Liver (tissue), 3 donors: ENCODE data around the gene ZNF423.

Experiments
- FOXA1 ChIP-seq: IDR thresholded peaks from 2 replicates; pipeline ENCODE4 v1.6.1; 2016; ENCODE audit warnings: antibody characterized with exemption
- FOXA2 ChIP-seq: IDR thresholded peaks from 2 replicates; pipeline ENCODE4 v1.6.1; 2016; ENCODE audit warnings: antibody characterized with exemption
- GABPA ChIP-seq, 2 donors: IDR thresholded peaks in 1 of 2; conservative IDR thresholded peaks in 1 of 2; 2 replicates each; pipeline ENCODE4 v1.6.1; 2016; ENCODE audit warnings: antibody characterized with exemption in 2 of 2, mild to moderate bottlenecking in 1 of 2, moderate library complexity in 1 of 2
- TAF1 ChIP-seq: conservative IDR thresholded peaks from 2 replicates; pipeline ENCODE4 v1.6.1; 2016; ENCODE audit warnings: antibody characterized with exemption, mild to moderate bottlenecking
- TF ChIP-seq, protein P1 (sequence below): fragments of 150-350 bp; IDR thresholded peaks from 2 replicates; pipeline ENCODE4 v1.5.1; 2017; ENCODE audit warnings: improper control_type of control experiment, low read depth, low read length; ENCODE audit not compliant: missing input control
- TF ChIP-seq, protein P2 (sequence below): IDR thresholded peaks from 2 replicates; pipeline ENCODE4 v1.6.1; 2016; ENCODE audit warnings: antibody characterized with exemption, mild to moderate bottlenecking
- donor health status: healthy.
- donor health status: healthy.

DNA sequence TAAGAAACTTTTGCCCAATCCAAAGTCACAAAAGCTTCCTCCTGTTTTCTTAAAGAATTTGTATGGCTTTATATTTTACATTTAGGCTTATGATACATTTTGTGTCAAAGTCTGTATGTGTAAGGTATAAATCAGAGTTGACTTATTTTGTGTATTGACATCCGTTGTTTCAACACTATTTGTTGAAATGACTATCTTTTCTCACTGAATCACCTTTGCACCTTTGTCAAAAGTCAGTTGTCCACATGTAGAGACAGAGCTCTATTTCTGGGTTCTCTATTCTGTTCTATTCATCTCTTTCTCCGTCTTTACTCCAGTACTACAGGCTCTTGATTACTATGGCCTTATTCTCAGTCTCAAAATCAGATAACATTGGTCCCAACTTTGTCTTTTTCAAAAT, 409.1 kb downstream of the ZNF423 start:
- TF ChIP-seq, protein P1, sequence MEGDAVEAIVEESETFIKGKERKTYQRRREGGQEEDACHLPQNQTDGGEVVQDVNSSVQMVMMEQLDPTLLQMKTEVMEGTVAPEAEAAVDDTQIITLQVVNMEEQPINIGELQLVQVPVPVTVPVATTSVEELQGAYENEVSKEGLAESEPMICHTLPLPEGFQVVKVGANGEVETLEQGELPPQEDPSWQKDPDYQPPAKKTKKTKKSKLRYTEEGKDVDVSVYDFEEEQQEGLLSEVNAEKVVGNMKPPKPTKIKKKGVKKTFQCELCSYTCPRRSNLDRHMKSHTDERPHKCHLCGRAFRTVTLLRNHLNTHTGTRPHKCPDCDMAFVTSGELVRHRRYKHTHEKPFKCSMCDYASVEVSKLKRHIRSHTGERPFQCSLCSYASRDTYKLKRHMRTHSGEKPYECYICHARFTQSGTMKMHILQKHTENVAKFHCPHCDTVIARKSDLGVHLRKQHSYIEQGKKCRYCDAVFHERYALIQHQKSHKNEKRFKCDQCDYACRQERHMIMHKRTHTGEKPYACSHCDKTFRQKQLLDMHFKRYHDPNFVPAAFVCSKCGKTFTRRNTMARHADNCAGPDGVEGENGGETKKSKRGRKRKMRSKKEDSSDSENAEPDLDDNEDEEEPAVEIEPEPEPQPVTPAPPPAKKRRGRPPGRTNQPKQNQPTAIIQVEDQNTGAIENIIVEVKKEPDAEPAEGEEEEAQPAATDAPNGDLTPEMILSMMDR = no peak
- TF ChIP-seq TAF1 = no peak
- TF ChIP-seq FOXA2 = peak; percentile 71
- TF ChIP-seq, protein P2, sequence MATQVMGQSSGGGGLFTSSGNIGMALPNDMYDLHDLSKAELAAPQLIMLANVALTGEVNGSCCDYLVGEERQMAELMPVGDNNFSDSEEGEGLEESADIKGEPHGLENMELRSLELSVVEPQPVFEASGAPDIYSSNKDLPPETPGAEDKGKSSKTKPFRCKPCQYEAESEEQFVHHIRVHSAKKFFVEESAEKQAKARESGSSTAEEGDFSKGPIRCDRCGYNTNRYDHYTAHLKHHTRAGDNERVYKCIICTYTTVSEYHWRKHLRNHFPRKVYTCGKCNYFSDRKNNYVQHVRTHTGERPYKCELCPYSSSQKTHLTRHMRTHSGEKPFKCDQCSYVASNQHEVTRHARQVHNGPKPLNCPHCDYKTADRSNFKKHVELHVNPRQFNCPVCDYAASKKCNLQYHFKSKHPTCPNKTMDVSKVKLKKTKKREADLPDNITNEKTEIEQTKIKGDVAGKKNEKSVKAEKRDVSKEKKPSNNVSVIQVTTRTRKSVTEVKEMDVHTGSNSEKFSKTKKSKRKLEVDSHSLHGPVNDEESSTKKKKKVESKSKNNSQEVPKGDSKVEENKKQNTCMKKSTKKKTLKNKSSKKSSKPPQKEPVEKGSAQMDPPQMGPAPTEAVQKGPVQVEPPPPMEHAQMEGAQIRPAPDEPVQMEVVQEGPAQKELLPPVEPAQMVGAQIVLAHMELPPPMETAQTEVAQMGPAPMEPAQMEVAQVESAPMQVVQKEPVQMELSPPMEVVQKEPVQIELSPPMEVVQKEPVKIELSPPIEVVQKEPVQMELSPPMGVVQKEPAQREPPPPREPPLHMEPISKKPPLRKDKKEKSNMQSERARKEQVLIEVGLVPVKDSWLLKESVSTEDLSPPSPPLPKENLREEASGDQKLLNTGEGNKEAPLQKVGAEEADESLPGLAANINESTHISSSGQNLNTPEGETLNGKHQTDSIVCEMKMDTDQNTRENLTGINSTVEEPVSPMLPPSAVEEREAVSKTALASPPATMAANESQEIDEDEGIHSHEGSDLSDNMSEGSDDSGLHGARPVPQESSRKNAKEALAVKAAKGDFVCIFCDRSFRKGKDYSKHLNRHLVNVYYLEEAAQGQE = peak; percentile 40
- no peak for TF ChIP-seq GABPA (IDR thresholded peaks at IDR 0.05 in 1 of 2, conservative IDR thresholded peaks at IDR 0.05 in 1 of 2)
- no peak for TF ChIP-seq FOXA1
